ENCODE data around the gene SUPT20HL1.

Gene SUPT20HL1

GRCh38 chrX:24399550-24399949, 39.1 kb downstream of the SUPT20HL1 start:
- TF ChIP-seq, protein P1, sequence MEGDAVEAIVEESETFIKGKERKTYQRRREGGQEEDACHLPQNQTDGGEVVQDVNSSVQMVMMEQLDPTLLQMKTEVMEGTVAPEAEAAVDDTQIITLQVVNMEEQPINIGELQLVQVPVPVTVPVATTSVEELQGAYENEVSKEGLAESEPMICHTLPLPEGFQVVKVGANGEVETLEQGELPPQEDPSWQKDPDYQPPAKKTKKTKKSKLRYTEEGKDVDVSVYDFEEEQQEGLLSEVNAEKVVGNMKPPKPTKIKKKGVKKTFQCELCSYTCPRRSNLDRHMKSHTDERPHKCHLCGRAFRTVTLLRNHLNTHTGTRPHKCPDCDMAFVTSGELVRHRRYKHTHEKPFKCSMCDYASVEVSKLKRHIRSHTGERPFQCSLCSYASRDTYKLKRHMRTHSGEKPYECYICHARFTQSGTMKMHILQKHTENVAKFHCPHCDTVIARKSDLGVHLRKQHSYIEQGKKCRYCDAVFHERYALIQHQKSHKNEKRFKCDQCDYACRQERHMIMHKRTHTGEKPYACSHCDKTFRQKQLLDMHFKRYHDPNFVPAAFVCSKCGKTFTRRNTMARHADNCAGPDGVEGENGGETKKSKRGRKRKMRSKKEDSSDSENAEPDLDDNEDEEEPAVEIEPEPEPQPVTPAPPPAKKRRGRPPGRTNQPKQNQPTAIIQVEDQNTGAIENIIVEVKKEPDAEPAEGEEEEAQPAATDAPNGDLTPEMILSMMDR (IDR thresholded peaks at IDR 0.05), result no peak

GRCh38 chrX:24405959-24406358, 45.5 kb downstream of the SUPT20HL1 start:
- DNase-seq (ENCODE audit: low spot score), result no peak

More at GRCh38 chrX:24399550-24399949, 39.1 kb downstream of the SUPT20HL1 start:
- Histone ChIP-seq H3K4me3 (no peak overlapping the region), H3K27ac (no peak overlapping the region)
- no peak for DNase-seq (ENCODE audit: low spot score)

More at GRCh38 chrX:24405959-24406358, 45.5 kb downstream of the SUPT20HL1 start:
- no peak overlapping the region for H3K27ac ChIP-seq
- TF ChIP-seq, protein P1 (IDR thresholded peaks at IDR 0.05), result no peak
- H3K4me3 ChIP-seq, result no peak overlapping the region
